Lower lobe of right lung (tissue), 2 donors: ENCODE data around the gene DIDO1. TPM values are rescaled to one million over a fixed set of nuclear protein-coding genes. Genes with fewer than 3 reads are reported as not detected.
A peak's percentile ranks its signal among the peaks of the same experiment; 100 is the strongest.
"Not testable (repeated sequence)": the region's sequence is repeated elsewhere in the genome, so short reads cannot be mapped to it uniquely, and the experiment has no call there.

Source experiments
- ATAC-seq, 2 donors: fragments of 200-7000 bp; cut with Tn5 transposase; one replicate each; pipeline ENCODE4 v1.9.1; 2020 to 2022; ENCODE audit warnings: mild to moderate bottlenecking in 2 of 2, moderate library complexity in 2 of 2
- DNase-seq: peaks from one replicate; pipeline ENCODE4 v3.0.0-alpha.2; 2020
- H3K27ac ChIP-seq: fragments of 200-600 bp; one replicate; pipeline ENCODE4 v1.8.0; 2022
- H3K27me3 ChIP-seq: fragments of 200-600 bp; one replicate; pipeline ENCODE4 v1.8.0; 2022; ENCODE audit warnings: low read depth
- H3K36me3 ChIP-seq: fragments of 200-600 bp; one replicate; pipeline ENCODE4 v1.8.0; 2022; ENCODE audit warnings: mild to moderate bottlenecking
- H3K4me1 ChIP-seq: fragments of 200-600 bp; one replicate; pipeline ENCODE4 v1.8.0; 2022
- H3K4me3 ChIP-seq: fragments of 200-600 bp; one replicate; pipeline ENCODE4 v1.8.0; 2022; ENCODE audit warnings: mild to moderate bottlenecking
- H3K9me3 ChIP-seq: fragments of 200-600 bp; one replicate; pipeline ENCODE4 v1.8.0; 2022
- intact Hi-C: fragments of 100-400 bp; cut with DNase I; formaldehyde crosslinking; loops from one replicate; pipeline ENCODE4 v1.11.0; 2022
- total RNA-seq: library from RNA; stranded (reverse); fragmentation: NEBNext Ultra II Directional; extraction: Animal tissue kit (Norgen Biotek cat#: 25700); gene quantifications from one replicate; pipeline ENCODE4 v1.2.1, GENCODE V29; 2021
- TF ChIP-seq, protein P1 (sequence below): fragments of 200-600 bp; IDR thresholded peaks from one replicate; pipeline ENCODE4 v1.8.0; 2022; ENCODE audit warnings: antibody characterized with exemption, mild to moderate bottlenecking
- donor health status: DM: no; HTN: yes; CAD: no; lungs with severe emphysema.

DIDO1 gene
- total RNA-seq, 1 donor from 2014 or later = 54.6 TPM

- TF ChIP-seq, protein P1, sequence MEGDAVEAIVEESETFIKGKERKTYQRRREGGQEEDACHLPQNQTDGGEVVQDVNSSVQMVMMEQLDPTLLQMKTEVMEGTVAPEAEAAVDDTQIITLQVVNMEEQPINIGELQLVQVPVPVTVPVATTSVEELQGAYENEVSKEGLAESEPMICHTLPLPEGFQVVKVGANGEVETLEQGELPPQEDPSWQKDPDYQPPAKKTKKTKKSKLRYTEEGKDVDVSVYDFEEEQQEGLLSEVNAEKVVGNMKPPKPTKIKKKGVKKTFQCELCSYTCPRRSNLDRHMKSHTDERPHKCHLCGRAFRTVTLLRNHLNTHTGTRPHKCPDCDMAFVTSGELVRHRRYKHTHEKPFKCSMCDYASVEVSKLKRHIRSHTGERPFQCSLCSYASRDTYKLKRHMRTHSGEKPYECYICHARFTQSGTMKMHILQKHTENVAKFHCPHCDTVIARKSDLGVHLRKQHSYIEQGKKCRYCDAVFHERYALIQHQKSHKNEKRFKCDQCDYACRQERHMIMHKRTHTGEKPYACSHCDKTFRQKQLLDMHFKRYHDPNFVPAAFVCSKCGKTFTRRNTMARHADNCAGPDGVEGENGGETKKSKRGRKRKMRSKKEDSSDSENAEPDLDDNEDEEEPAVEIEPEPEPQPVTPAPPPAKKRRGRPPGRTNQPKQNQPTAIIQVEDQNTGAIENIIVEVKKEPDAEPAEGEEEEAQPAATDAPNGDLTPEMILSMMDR = no peak
- intact Hi-C loops = no loop called here
- H3K4me3 ChIP-seq = no peak overlapping the region
- peaks cover 22% of the 10 kb centered on the region for H3K4me1 ChIP-seq
- DNase-seq (no peak), ATAC-seq (peak; percentile 62 to 72)
- no peaks in the 10 kb centered on the region for H3K27me3 ChIP-seq
- no peaks in the 10 kb centered on the region for H3K9me3 ChIP-seq
- peaks cover 21% of the 10 kb centered on the region for H3K36me3 ChIP-seq
- H3K27ac ChIP-seq = peak overlapping the region; percentile 82
Observed at GRCh38 chr20:62876902-62877816, 49.1 kb downstream of the DIDO1 start.

DNA sequence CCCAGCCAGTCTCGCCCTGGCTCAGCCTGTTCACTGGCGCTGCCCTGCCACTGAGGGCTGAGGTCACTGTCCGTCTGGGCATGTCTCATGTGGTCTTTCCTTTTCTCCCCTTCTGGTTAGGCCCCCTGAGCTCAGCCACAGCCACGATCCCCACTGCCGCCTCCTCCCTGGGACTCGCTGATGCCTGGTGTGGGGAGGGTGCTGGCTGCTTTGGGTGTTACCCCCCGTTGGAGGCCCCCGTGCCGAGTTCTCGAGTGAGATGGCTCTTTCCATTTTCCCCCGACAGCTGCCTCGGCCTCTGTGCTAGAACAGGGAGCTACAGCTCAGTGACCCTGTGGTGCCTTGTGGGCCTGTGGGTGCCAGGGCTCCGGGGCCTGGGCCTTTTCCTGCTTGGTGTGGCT is 49.8 kb downstream of the DIDO1 start:
- DNase-seq = no peak
- intact Hi-C loops = no loop called here
- H3K27me3 ChIP-seq = no peaks in the 10 kb centered on the region
- H3K4me1 ChIP-seq = peaks cover 22% of the 10 kb centered on the region
- TF ChIP-seq, protein P1 = no peak
- H3K27ac ChIP-seq = peak overlapping the region; percentile 82
- H3K36me3 ChIP-seq = peaks cover 15% of the 10 kb centered on the region
- H3K4me3 ChIP-seq = no peak overlapping the region
- ATAC-seq = peak; percentile 2 to 25
- H3K9me3 ChIP-seq = no peaks in the 10 kb centered on the region

DNA sequence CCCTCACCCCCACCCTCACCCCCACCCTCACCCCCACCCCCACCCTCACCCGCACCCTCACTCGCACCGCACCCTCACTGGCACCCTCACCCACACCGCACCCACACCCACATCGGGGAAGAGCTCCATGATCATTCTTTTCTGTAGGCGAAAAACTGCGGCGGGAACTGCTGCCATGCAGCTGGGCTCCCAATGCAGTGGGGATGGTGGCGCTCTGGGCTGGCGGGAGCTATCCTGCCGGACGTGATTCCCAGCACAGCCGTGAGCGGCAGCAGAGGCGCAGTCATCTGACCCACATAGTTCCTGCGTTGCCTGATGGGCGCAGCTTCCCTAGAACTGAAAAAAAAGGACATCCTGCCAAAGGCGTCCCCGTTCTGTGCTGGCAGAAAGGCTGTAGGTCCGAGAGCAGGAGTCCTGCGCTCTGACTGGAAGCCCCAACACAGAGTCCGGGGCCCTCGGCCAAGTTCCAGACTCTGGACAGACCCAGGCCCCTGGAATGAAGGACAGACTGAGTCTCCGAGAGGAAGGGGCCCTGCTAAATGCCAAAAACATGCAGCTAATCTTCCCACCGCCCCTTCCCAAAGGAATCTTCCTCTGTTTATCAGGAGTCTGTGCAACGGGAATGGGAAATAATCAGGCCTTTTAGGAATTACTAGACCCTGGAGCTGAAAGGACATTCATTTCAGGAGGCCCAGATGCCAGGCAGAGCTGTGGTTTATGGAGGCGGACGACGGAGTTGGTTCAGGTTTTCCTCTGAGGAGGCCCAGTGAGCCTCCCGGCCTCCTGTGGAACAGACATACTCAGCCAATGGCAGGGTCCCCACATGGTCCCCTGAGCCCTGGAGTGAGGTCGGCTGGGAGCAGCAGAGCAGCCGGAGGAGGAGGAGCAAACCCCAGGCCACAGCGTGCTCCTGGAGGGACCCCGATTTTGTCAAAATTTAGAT is 50.6 kb downstream of the DIDO1 start:
- H3K9me3 ChIP-seq = no peaks in the 10 kb centered on the region
- peak; percentile 72 for DNase-seq
- no peaks in the 10 kb centered on the region for H3K27me3 ChIP-seq
- intact Hi-C loops = no loop called here
- peaks cover 7% of the 10 kb centered on the region for H3K36me3 ChIP-seq
- TF ChIP-seq, protein P1 = peak; percentile 57
- H3K4me3 ChIP-seq = peak overlapping the region; percentile 14
- peaks cover 22% of the 10 kb centered on the region for H3K4me1 ChIP-seq
- peak overlapping the region; percentile 82 for H3K27ac ChIP-seq
- peak; percentile 46 to 82 for ATAC-seq

- no peak overlapping the region for H3K27ac ChIP-seq
- TF ChIP-seq, protein P1 = no peak
- no peaks in the 10 kb centered on the region for H3K9me3 ChIP-seq
- no peaks in the 10 kb centered on the region for H3K27me3 ChIP-seq
- peaks cover 22% of the 10 kb centered on the region for H3K4me1 ChIP-seq
- intact Hi-C loops = no loop called here
- DNase-seq = no peak
- H3K4me3 ChIP-seq = no peak overlapping the region
- no peak for ATAC-seq
- H3K36me3 ChIP-seq = no peaks in the 10 kb centered on the region
Observed at GRCh38 chr20:62874964-62875344, 51.4 kb downstream of the DIDO1 start.

DNA sequence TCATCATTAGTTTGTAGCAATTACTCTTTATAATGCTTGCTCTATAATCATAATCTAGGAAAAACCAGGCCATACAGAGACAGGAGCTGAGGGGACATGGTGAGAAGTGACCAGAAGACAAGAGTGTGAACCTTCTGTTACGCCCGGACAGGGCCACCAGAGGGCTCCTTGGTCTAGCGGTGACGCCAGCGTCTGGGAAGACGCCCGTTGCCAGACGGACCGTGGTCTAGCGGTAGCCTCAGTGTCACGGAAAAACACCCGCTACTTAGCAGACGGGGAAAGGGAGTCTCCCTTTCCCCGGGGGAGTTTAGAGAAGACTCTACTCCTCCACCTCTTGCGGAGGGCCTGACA is 52.6 kb downstream of the DIDO1 start:
- ATAC-seq, H3K36me3 ChIP-seq, H3K4me3 ChIP-seq, H3K9me3 ChIP-seq, H3K27ac ChIP-seq, H3K27me3 ChIP-seq, intact Hi-C loops: not testable (repeated sequence)
- peak; percentile 72 for DNase-seq
- peaks cover 22% of the 10 kb centered on the region for H3K4me1 ChIP-seq
- TF ChIP-seq, protein P1 = peak; percentile 49
